ENCODE measurements around the gene CYP2S1. TPM values are rescaled to one million over a fixed set of nuclear protein-coding genes. Genes with fewer than 3 reads are reported as not detected.
"Not testable (repeated sequence)": the region's sequence is repeated elsewhere in the genome, so short reads cannot be mapped to it uniquely, and the experiment has no call there.

CYP2S1 gene
- total RNA-seq, 1 donor from 2014 or later, result 7.1 TPM

- H3K9me3 ChIP-seq, result no peaks in the 10 kb centered on the region
- no peaks in the 10 kb centered on the region for H3K27me3 ChIP-seq
- no peak overlapping the region for H3K27ac ChIP-seq
- peaks cover 2% of the 10 kb centered on the region for H3K4me1 ChIP-seq
- no peak for TF ChIP-seq POLR2A (IDR thresholded peaks at IDR 0.05)
- no peak for TF ChIP-seq POLR2AphosphoS5 (IDR thresholded peaks at IDR 0.05; ENCODE audit: insufficient read depth in 1 of 2, low read depth in 1 of 2)
- TF ChIP-seq CTCF (IDR thresholded peaks at IDR 0.05), result no peak
- H3K36me3 ChIP-seq, result no peaks in the 10 kb centered on the region
- DNase-seq (ENCODE audit: extremely low spot score in 2 of 2), result no peak
- intact Hi-C loops (cut with DNase I), result no loop called here
- H3K4me3 ChIP-seq, result no peak overlapping the region
These were observed 5.5 kb downstream of the CYP2S1 start for GRCh38 chr19:41198559-41198958.

- Histone ChIP-seq H3K27ac (no peak overlapping the region), H3K4me3 (no peak overlapping the region), H3K4me1 (peaks cover 11% of the 10 kb centered on the region), H3K36me3 (no peaks in the 10 kb centered on the region), H3K9me3 (no peaks in the 10 kb centered on the region), H3K27me3 (no peaks in the 10 kb centered on the region)
- intact Hi-C loops (cut with DNase I), result loop anchor here (10.0 kb wide), 1 partner anchor 101 kb away; no protein-coding TSS in a partner anchor
- no peak for DNase-seq (ENCODE audit: extremely low spot score in 2 of 2)
- TF ChIP-seq POLR2A (IDR thresholded peaks at IDR 0.05), result no peak
- no peak for TF ChIP-seq CTCF (IDR thresholded peaks at IDR 0.05)
These were observed 10.4 kb downstream of the CYP2S1 start for GRCh38 chr19:41203371-41203770.

GRCh38 chr19:41204338-41204737 is 11.3 kb downstream of the CYP2S1 start:
- not testable (repeated sequence) for H3K36me3 ChIP-seq; H3K27me3 ChIP-seq; H3K4me3 ChIP-seq; H3K9me3 ChIP-seq; H3K27ac ChIP-seq; DNase-seq (ENCODE audit: extremely low spot score in 2 of 2)
- intact Hi-C loops (cut with DNase I), result loop anchor here (10.0 kb wide), 1 partner anchor 100 kb away; no protein-coding TSS in a partner anchor
- peaks cover 11% of the 10 kb centered on the region for H3K4me1 ChIP-seq
- TF ChIP-seq POLR2AphosphoS5 (IDR thresholded peaks at IDR 0.05; ENCODE audit: insufficient read depth in 1 of 2, low read depth in 1 of 2) (peak in 1 of 2 donors; percentile 85), CTCF (IDR thresholded peaks at IDR 0.05) (peak; percentile 71 to 94 (median 72))

GRCh38 chr19:41205995-41206394 is 13.0 kb downstream of the CYP2S1 start:
- Histone ChIP-seq H3K9me3 (no peaks in the 10 kb centered on the region), H3K27me3 (no peaks in the 10 kb centered on the region), H3K27ac (no peak overlapping the region), H3K4me1 (peaks cover 11% of the 10 kb centered on the region), H3K36me3 (no peaks in the 10 kb centered on the region), H3K4me3 (no peak overlapping the region)
- no peak for DNase-seq (ENCODE audit: extremely low spot score in 2 of 2)
- no peak for TF ChIP-seq CTCF (IDR thresholded peaks at IDR 0.05)
- no peak for TF ChIP-seq POLR2A (IDR thresholded peaks at IDR 0.05)
- no peak for TF ChIP-seq POLR2AphosphoS5 (IDR thresholded peaks at IDR 0.05; ENCODE audit: insufficient read depth in 1 of 2, low read depth in 1 of 2)
- intact Hi-C loops (cut with DNase I), result loop anchor here (5.0 to 10.0 kb wide), 2 partner anchors 46 to 99 kb away; no protein-coding TSS in a partner anchor

GRCh38 chr19:41206456-41206855 is 13.4 kb downstream of the CYP2S1 start:
- intact Hi-C loops (cut with DNase I), result loop anchor here (5.0 to 10.0 kb wide), 2 partner anchors 46 to 98 kb away; no protein-coding TSS in a partner anchor

More at GRCh38 chr19:41206456-41206855, 13.4 kb downstream of the CYP2S1 start:
- no peaks in the 10 kb centered on the region for H3K9me3 ChIP-seq
- peaks cover 11% of the 10 kb centered on the region for H3K4me1 ChIP-seq
- H3K27ac ChIP-seq, result peak overlapping the region; percentile 75
- H3K36me3 ChIP-seq, result no peaks in the 10 kb centered on the region
- no peak overlapping the region for H3K4me3 ChIP-seq
- no peak for DNase-seq (ENCODE audit: extremely low spot score in 2 of 2)
- TF ChIP-seq POLR2AphosphoS5 (IDR thresholded peaks at IDR 0.05; ENCODE audit: insufficient read depth in 1 of 2, low read depth in 1 of 2), result no peak
- no peak for TF ChIP-seq CTCF (IDR thresholded peaks at IDR 0.05)
- TF ChIP-seq POLR2A (IDR thresholded peaks at IDR 0.05), result no peak
- H3K27me3 ChIP-seq, result no peaks in the 10 kb centered on the region

Data from vagina (tissue), 2 donors.